K562 (cell line): ENCODE measurements around the gene MMP15. TPM values are rescaled to one million over a fixed set of nuclear protein-coding genes. Genes with fewer than 3 reads are reported as not detected.
A peak's percentile ranks its signal among the peaks of the same experiment; 100 is the strongest.

ENCODE experiments used
- ATF1 ChIP-seq, 2 experiments: fragments of 450-650 bp in 1 of 2; IDR thresholded peaks; 2 replicates each; pipeline ENCODE4 v1.6.1; 2016; ENCODE audit warnings: missing compliant biosample characterization in 1 of 2, missing genetic modification characterization in 1 of 2
- DACH1 ChIP-seq: fragments of 450-650 bp; IDR thresholded peaks from 2 replicates; pipeline ENCODE4 v1.6.1; 2018; ENCODE audit not compliant: partially characterized antibody
- DMBX1 ChIP-seq: fragments of 250-450 bp; sonication (Bioruptor Pico); IDR thresholded peaks from 2 replicates; pipeline ENCODE4 v1.8.0; 2022; ENCODE audit warnings: inconsistent platforms, mild to moderate bottlenecking, moderate library complexity, borderline replicate concordance
- FIP1L1 ChIP-seq: fragments of 200-400 bp; formaldehyde crosslinking; IDR thresholded peaks from 2 replicates; pipeline ENCODE4 v1.6.1; 2018; ENCODE audit warnings: mild to moderate bottlenecking, low read depth, low read length; ENCODE audit not compliant: poor library complexity, severe bottlenecking
- GABPB1 ChIP-seq: sonication (generic); formaldehyde crosslinking; IDR thresholded peaks from 2 replicates; pipeline ENCODE4 v1.8.0; 2022; ENCODE audit warnings: mild to moderate bottlenecking, missing genetic modification reagents
- GATAD2B ChIP-seq: fragments of 450-650 bp; IDR thresholded peaks from 2 replicates; pipeline ENCODE4 v1.6.1; 2017; ENCODE audit warnings: mild to moderate bottlenecking, borderline replicate concordance
- GTF2E2 ChIP-seq: fragments of 200-800 bp; sonication (Bioruptor generic); IDR thresholded peaks from 2 replicates; pipeline ENCODE4 v1.6.1; 2016; ENCODE audit warnings: missing genetic modification characterization, missing compliant biosample characterization
- HNRNPLL ChIP-seq: fragments of 200-400 bp; formaldehyde crosslinking; IDR thresholded peaks from 2 replicates; pipeline ENCODE4 v1.6.1; 2017; ENCODE audit warnings: low read length, low read depth, mild to moderate bottlenecking; ENCODE audit not compliant: poor library complexity, severe bottlenecking
- MTA3 ChIP-seq: fragments of 450-650 bp; formaldehyde crosslinking; IDR thresholded peaks from 2 replicates; pipeline ENCODE4 v1.6.1; 2017; ENCODE audit warnings: mild to moderate bottlenecking, borderline replicate concordance
- SIN3B ChIP-seq: fragments of 450-650 bp; IDR thresholded peaks from 2 replicates; pipeline ENCODE4 v1.6.1; 2017; ENCODE audit warnings: low read depth, mild to moderate bottlenecking, moderate library complexity
- SMAD4 ChIP-seq: fragments of 250-450 bp; sonication (Bioruptor Pico); conservative IDR thresholded peaks from 2 replicates; pipeline ENCODE4 v1.8.0; 2021; ENCODE audit warnings: inconsistent platforms, mild to moderate bottlenecking, moderate library complexity
- SMARCA4 ChIP-seq: fragments of 450-650 bp; IDR thresholded peaks from 2 replicates; pipeline ENCODE4 v1.6.1; 2016
- SOX6 ChIP-seq: fragments of 450-650 bp; IDR thresholded peaks from 2 replicates; pipeline ENCODE4 v1.6.1; 2014; ENCODE audit warnings: mild to moderate bottlenecking
- STAT5A ChIP-seq: IDR thresholded peaks from 2 replicates; pipeline ENCODE4 v1.6.1; 2012; ENCODE audit warnings: low read length, inconsistent platforms, borderline replicate concordance
- TOE1 ChIP-seq, 2 experiments: fragments of 450-650 bp in 1 of 2; sonication (generic) in 1 of 2; formaldehyde crosslinking in 1 of 2; IDR thresholded peaks; 2 replicates each; pipeline versions ENCODE4 v1.7.1 to v1.8.0; 2016 to 2022; ENCODE audit warnings: borderline replicate concordance in 2 of 2, mild to moderate bottlenecking in 2 of 2, antibody characterized with exemption in 1 of 2, inconsistent platforms in 1 of 2, low read depth in 1 of 2, missing genetic modification reagents in 1 of 2, moderate library complexity in 1 of 2
- ZNF395 ChIP-seq: fragments of 200-800 bp; sonication (Bioruptor generic); IDR thresholded peaks from 2 replicates; pipeline ENCODE4 v1.6.1; 2017; ENCODE audit warnings: missing genetic modification characterization, missing compliant biosample characterization
- ZNF436 ChIP-seq: fragments of 250-450, 450-650 bp; sonication (Bioruptor Pico); formaldehyde crosslinking; IDR thresholded peaks from 2 replicates; pipeline ENCODE4 v1.7.0; 2020; ENCODE audit warnings: mild to moderate bottlenecking
- ZNF561 ChIP-seq: fragments of 450-650 bp; formaldehyde crosslinking; conservative IDR thresholded peaks from 2 replicates; pipeline ENCODE4 v1.4.0; 2020; ENCODE audit warnings: mild to moderate bottlenecking, moderate library complexity
- ZNF785 ChIP-seq: fragments of 250-450 bp; sonication (Bioruptor Pico); IDR thresholded peaks from 2 replicates; pipeline ENCODE4 v1.4.0; 2020; ENCODE audit warnings: mild to moderate bottlenecking
- polyA plus RNA-seq, 8 experiments: library from polyadenylated mRNA; depleted of rRNA in 4 of 8; stranded (reverse) in 5 of 8; unstranded in 3 of 8; fragments of >200 nt; fragmentation: Nextera tagmentation in 2 of 8; fragmentation: Illumina TruSeq in 1 of 8; extraction: Ambion mirVana in 2 of 8; extraction: Trizol in 1 of 8; gene quantifications; 2 replicates each; pipeline versions ENCODE4 v1.2.1 to v1.2.3, GENCODE V29; 2011 to 2014; ENCODE audit warnings: inconsistent platforms in 1 of 8, missing spikeins in 1 of 8
- total RNA-seq, 7 experiments: library from RNA; depleted of rRNA in 6 of 7; stranded (reverse); fragments of >200 nt in 6 of 7; fragmentation: Illumina TruSeq in 2 of 7; extraction: Trizol in 2 of 7; gene quantifications; 2 replicates each; pipeline versions ENCODE4 v1.2.1 to v1.2.3, GENCODE V29; 2011 to 2021; ENCODE audit warnings: low replicate concordance in 1 of 7
- TF ChIP-seq, protein P1 (sequence below): sonication (generic); IDR thresholded peaks from 2 replicates; pipeline ENCODE4 v1.6.1; 2016
- TF ChIP-seq, protein P2 (sequence below), 3 experiments: fragments of 200-800 bp in 1 of 3; fragments of 250-450 bp in 1 of 3; fragments of 450-650 bp in 1 of 3; sonication (Bioruptor Pico) in 1 of 3; sonication (Bioruptor generic) in 1 of 3; formaldehyde crosslinking in 1 of 3; IDR thresholded peaks; 2 replicates each; pipeline versions ENCODE4 v1.6.1 to v1.8.0; 2016 to 2022; ENCODE audit warnings: mild to moderate bottlenecking in 2 of 3, missing genetic modification characterization in 2 of 3, missing compliant biosample characterization in 1 of 3, moderate library complexity in 1 of 3

The MMP15 gene
- total and polyA plus RNA-seq, 9 of the 15 experiments (the other 6 are each of a cell fraction or from before 2014, with no cell fraction given) = 0.01 to 20.4 (median 5.5) TPM

DNA sequence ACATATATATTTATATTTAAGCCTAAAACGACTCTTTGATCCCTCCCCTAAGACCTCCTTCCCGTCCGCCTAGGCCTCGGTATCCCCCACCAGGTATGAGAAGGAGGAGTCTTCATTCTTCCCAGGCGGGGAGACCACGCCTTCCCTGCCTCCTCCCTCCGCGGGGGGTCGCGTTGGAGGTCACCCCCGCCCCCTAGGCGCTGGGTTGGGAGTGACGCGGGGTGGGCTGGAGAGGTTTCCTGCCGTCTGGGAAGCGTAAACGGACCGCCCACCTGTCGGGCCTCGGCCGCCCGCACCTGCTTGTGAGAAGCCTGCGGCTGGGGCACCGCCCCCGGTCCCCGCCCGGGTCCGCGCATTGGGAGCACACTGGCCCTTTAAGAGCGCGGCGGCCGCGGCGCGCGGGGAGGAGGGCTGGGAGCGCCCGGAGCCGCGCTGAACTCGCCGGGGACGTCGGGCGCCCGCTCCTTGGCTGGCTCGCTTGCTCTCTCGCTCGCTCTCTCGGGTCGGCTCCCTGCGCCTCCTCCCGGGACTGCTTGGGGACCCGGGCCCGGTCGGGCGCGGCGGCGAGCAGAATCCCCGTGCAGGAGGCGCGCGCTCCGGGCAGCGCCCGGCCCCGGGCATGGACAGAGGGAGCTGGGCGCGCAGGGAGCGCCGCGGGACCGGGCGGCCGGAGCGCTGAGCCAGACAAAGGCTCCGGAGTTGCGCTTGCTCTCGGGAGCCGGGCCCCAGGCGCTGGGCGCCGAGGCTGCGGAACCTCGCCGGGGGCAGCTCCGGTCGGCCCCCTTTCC, at the start of gene MMP15 (continued):
- TF ChIP-seq HNRNPLL = peak; percentile 18
- 0 out of 2 replicates have a peak, but pooled peaks have one; percentile 13 for TF ChIP-seq SIN3B
- no peak for TF ChIP-seq SMAD4 (CRISPR knock-in tag)
- no peak for TF ChIP-seq ZNF561 (CRISPR knock-in tag)
- 0 out of 2 replicates have a peak, but pooled peaks have one; percentile 27 for TF ChIP-seq GTF2E2
- peak; percentile 18; the same call in 1 of the 2 replicates for TF ChIP-seq MTA3
- no peak for TF ChIP-seq ZNF395 (CRISPR knock-in tag)
- no peak for TF ChIP-seq ATF1 (CRISPR knock-in tag; IDR thresholded peaks at IDR 0.05)
- TF ChIP-seq ATF1 (tag; IDR thresholded peaks at IDR 0.05) = 0 out of 2 replicates have a peak, but pooled peaks have one; percentile 14
- TF ChIP-seq STAT5A = no peak; the same call in 1 of the 2 replicates
- peak; percentile 38; the same call in 1 of the 2 replicates for TF ChIP-seq TOE1 (IDR thresholded peaks at IDR 0.05; ENCODE audit: borderline replicate concordance)
- no peak for TF ChIP-seq TOE1 (CRISPR knock-in tag; IDR thresholded peaks at IDR 0.05; ENCODE audit: borderline replicate concordance, low read depth)
- no peak for TF ChIP-seq DMBX1 (CRISPR knock-in tag)
- no peak for TF ChIP-seq SMARCA4
- TF ChIP-seq, protein P1, sequence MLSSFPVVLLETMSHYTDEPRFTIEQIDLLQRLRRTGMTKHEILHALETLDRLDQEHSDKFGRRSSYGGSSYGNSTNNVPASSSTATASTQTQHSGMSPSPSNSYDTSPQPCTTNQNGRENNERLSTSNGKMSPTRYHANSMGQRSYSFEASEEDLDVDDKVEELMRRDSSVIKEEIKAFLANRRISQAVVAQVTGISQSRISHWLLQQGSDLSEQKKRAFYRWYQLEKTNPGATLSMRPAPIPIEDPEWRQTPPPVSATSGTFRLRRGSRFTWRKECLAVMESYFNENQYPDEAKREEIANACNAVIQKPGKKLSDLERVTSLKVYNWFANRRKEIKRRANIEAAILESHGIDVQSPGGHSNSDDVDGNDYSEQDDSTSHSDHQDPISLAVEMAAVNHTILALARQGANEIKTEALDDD = no peak
- TF ChIP-seq DACH1 = no peak
- peak; percentile 23; the same call in 1 of the 2 replicates for TF ChIP-seq SOX6
- no peak for TF ChIP-seq GATAD2B
- TF ChIP-seq, protein P2, sequence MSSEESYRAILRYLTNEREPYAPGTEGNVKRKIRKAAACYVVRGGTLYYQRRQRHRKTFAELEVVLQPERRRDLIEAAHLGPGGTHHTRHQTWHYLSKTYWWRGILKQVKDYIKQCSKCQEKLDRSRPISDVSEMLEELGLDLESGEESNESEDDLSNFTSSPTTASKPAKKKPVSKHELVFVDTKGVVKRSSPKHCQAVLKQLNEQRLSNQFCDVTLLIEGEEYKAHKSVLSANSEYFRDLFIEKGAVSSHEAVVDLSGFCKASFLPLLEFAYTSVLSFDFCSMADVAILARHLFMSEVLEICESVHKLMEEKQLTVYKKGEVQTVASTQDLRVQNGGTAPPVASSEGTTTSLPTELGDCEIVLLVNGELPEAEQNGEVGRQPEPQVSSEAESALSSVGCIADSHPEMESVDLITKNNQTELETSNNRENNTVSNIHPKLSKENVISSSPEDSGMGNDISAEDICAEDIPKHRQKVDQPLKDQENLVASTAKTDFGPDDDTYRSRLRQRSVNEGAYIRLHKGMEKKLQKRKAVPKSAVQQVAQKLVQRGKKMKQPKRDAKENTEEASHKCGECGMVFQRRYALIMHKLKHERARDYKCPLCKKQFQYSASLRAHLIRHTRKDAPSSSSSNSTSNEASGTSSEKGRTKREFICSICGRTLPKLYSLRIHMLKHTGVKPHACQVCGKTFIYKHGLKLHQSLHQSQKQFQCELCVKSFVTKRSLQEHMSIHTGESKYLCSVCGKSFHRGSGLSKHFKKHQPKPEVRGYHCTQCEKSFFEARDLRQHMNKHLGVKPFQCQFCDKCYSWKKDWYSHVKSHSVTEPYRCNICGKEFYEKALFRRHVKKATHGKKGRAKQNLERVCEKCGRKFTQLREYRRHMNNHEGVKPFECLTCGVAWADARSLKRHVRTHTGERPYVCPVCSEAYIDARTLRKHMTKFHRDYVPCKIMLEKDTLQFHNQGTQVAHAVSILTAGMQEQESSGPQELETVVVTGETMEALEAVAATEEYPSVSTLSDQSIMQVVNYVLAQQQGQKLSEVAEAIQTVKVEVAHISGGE (CRISPR knock-in tag; IDR thresholded peaks at IDR 0.05) = peak in 1 of 3 experiments; percentile 49; a peak in 1 of 6 replicates
- TF ChIP-seq GABPB1 = 0 out of 2 replicates have a peak, but pooled peaks have one; percentile 16
- no peak for TF ChIP-seq ZNF785 (CRISPR knock-in tag)
- TF ChIP-seq FIP1L1 = no peak
- no peak for TF ChIP-seq ZNF436 (CRISPR knock-in tag)
